M059J (cell line): ENCODE results near the gene FGFBP3. TPM values are rescaled to one million over a fixed set of nuclear protein-coding genes. Genes with fewer than 3 reads are reported as not detected.
A peak's percentile ranks its signal among the peaks of the same experiment; 100 is the strongest.
"Not testable (repeated sequence)": the region's sequence is repeated elsewhere in the genome, so short reads cannot be mapped to it uniquely, and the experiment has no call there.

Source experiments
- DNase-seq: peaks from one replicate; pipeline ENCODE4 v3.0.0-alpha.2; 2012; ENCODE audit warnings: low read depth
- total RNA-seq: library from RNA; depleted of rRNA; stranded (reverse); fragments of >200 nt; shearing (Covaris generic); gene quantifications from 2 replicates; pipeline ENCODE4 v1.2.3, GENCODE V29; 2014

FGFBP3 gene
- total RNA-seq, 1 experiment from 2014 or later: 0.94 TPM

DNA sequence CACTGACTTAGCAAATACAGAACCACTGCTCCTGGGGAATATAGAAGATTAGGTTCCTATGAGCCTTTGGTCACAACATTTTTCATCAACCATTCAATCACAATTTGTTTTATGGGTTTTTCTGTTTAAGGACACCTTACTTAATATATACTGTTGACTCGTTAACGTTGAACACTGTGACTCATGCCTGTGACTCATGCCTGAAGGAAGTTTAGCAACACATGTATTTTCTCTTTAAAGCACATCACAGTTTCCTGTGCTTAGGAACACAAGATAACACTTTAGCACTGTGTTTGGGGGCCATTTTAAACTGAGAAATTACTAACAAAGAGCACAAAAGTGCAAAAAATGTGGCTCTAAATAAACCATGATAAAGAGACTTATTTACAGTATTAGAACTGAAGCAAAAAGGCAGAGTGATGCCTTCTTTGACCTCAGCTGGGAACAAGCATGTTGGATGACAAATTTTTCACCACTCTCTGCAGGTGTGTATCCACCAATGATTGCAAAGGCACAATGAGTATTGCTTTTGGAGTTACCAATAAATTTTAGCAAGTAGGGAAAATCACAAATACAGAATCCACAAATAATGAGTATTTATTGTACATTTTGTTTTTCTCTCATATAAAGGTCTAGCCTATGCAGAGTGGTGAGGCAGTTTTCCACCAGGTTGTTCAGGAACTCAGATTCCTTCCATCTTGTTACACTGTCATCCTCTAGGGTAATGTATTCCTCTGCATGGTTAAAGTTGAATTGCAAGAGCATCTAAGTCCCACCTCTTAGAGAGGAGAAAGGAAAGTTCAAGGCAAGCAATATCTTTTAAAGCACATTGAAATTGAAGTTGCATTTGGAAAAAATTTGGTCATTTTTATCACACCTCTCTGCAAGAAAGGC, 7.3 kb downstream of the FGFBP3 start:
- peak; percentile 93 for DNase-seq

- no peak for DNase-seq
These were observed 11.9 kb downstream of the FGFBP3 start for GRCh38 chr10:91897421-91897820.

DNA sequence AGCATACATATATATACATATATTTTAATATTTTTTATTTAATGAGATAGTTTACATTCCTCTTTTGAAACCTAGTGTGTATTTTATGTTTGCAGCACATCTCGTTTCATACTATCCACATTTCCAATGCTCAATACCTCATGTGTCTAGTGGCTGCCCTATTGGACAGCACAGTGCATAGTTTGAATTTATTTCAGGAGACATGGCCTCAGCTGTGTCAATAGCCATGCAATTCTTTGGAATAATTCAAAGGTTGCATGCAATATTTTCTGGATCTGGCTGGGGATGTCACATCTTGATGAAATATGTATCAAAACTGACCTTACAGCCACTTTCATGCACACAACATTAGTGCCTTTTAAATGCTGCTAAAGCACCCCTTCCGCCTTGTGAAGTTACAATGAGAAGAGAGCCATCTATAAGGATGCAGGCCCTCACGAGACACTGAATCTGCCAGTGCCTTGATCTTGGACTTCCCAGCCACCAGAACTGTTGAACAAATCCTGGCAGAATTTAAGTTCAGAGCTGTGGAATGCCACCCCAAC, 13.0 kb downstream of the FGFBP3 start:
- DNase-seq: no peak

DNA sequence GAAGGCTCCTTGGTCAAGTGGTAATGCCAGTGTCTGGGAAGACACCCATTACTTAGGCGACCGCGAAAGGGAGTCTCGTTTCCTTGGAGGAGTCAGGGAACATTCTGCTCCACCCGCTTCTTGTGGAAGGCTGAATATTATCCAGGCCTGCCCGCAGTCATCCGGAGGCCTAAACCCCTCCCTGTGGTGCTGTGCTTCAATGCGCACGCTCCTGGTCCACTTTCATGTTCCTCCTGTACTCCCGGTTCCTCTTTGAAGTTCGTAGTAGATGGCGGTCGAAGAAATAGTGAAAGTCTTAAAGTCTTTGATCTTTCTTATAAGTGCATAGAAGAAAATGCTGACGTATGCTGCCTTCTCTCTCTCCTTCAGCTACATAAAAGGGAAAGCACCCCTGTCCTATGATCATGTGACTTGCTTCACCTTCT, 15.0 kb downstream of the FGFBP3 start:
- DNase-seq: not testable (repeated sequence)

GRCh38 chr10:91893051-91893450, 16.2 kb downstream of the FGFBP3 start:
- no peak for DNase-seq

DNA sequence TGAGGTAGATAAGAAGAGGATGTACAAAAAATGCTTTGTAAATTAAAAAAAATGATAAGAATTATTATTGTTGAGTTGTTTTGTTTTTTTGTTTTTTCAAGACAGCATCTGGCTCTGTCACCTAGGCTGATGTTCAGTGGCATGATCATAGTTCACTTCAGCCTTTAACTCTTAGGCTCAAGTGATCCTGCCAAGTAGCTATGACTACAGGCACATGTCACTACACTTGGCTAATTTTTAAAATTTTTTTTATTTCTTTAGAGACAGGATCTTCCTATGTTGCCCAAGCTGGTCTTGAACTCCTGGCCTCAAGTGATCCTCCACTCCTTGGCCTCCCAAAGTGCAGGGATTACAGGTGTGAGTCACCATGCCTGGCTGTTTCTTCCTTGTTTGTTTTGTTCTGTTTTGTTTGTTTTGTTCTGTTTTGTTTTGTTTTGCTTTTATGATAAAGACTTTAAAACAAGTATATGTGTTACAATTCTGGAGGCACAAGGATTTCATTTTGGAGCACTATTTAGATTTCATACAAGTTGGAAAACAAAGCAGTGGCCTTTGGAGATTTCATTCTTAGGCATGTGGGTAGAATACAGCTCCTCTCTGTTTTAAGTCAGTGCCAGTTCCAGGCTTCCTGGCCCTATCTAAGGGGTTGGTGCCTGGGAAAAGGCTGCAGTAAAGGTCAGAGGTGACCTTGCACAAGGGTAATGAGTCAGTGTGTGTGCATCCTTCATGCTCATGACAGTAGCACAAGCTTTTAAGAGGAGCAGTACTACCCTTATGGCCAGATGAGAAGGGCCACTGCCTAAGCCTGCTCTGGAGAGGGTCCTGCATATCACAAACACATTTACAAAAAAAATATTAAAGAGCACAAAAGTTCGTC, 17.9 kb downstream of the FGFBP3 start:
- peak; percentile 82 for DNase-seq

DNA sequence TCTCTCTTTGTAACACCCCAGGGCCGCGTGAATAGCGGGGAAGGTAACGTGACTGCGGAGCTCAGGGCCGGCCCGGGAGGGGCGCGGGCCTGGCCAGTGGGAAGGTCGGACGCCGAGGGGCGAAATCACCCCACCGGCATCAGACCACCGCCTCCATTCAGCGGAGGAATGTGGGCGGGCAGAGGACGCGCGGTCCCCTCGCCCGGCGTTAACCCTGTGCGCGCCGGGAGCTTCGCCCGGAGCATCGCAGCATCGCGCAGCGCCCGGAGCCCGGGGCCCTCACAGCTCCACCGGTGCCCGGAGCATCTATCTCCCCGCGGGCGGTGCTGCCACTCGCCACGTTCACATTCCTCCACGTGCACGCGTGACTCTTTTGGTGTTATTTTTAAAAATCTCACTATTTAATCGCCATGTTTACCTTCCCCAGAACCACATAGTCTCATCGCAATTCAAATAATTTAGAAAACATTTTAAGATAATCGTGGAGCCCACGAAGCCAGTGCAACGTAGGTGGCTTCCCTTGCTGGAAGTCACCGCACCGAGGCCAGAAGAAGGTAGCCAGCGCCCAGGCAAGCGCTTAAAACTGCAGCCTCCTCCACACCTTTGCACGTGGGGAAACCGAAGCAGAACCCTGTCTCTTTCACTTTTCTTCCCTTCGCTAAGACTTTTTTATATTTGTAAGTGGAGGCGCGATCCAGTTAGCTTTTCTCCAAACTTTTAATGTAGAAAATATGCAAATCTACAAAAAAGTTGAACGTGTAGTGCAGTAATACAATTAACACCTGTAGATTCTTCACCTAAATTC, 21.8 kb downstream of the FGFBP3 start:
- peak; percentile 15 for DNase-seq

DNA sequence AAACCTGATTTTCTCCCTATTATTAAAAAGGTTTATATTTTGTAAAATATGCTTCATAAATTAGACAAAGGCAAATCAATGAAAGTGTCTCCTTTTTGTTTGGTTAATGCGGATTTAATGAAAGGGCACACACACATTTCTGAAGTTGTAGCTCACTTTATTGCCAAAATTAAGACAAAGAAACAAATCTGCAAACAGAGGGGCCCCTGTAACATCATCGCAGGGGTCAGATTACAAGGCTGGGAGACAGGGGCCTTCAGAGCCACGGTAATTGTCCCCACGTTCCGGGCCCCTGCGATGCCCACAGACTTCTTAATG, 22.4 kb downstream of the FGFBP3 start:
- no peak for DNase-seq

DNA sequence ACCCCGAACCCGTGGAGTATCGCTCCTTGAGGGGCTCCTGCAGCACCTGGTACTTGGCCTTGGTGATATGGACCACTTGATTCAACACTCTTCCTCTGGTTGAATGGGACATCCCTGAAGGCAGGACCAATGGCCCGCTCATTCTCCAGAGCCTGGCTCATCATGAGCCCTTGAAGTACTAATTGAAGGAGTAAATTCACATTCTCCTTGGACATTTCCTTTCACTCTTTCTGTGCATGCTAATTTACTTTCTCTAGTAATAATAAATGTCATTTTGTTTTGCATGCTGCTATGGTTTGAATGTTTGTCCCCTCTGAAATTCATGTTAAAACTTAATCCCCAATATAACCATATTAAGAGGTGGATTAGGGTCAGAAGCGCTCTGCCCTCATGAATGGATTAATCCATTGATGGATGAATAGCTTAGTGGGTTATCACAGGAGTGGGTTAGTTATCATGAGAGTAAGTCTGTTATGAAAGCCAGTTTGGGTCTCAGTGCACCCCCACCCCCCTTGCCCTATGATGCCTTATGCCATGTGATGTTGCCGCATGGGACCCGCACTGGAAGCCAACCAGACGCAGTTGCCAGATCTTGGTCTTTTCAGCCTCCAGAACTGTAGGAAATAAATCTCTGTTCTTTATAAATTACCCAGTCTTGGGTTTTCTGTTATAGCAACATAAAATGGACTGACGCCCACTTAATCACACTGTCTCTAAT, 23.8 kb downstream of the FGFBP3 start:
- no peak for DNase-seq

DNA sequence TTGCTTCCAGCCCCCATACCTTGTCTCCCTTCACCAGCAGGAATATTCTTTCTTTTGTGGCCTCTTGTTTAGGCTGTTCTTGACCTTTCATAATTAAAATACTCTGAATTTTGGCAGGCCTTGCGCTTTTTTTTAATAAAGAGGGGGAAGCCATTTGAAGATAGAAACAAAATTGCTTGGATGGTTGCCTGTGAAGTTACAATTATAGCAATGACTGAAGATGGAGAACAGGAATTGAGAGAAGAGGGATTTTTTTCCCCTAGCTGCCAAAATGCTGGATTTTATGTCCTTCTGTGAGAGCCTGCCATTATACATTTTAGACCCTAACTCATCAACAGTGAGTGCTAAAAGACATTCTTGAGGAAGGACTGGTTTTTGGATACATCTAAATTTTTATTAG, 24.8 kb downstream of the FGFBP3 start:
- no peak for DNase-seq

GRCh38 chr10:91883549-91884444, 25.5 kb downstream of the FGFBP3 start:
- peak; percentile 12 for DNase-seq

GRCh38 chr10:91880310-91880709, 29.0 kb downstream of the FGFBP3 start:
- DNase-seq: no peak

DNA sequence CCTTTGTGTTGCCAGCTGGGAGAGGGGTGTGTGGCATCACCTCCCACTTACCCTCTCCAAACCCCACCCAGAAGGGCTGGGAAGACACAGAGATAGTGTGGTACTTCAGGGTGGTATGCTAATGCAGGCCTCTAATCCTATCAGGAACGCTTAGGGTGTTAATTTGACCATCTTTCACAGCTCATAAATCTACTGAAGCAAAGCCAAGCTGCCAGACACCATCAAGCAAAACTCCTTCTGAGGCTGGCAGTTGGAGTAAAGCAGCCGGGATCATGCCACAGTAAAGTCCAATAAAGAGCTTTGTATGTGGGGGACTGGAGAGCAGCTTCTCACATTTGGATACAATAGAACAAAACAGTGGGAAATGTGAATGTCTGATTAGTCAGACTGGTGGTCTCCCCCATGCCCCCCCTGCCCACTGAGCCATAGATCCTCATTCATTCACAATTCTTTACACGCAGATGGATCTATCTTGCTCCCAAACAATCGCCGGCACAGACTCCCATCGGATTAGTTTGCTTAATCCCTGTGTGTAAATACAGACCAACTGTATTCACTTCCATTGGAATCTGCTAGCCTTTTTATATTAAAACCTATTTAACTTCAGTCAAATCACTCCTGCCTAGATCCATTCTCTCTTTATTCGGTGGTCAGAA, 29.6 kb downstream of the FGFBP3 start:
- DNase-seq: no peak

GRCh38 chr10:91875779-91876178, 33.5 kb downstream of the FGFBP3 start:
- DNase-seq: no peak

- DNase-seq: no peak
These were observed 34.1 kb downstream of the FGFBP3 start for GRCh38 chr10:91875156-91875555.

- DNase-seq: no peak
These were observed 43.7 kb downstream of the FGFBP3 start for GRCh38 chr10:91865562-91866081.

GRCh38 chr10:91864744-91865143, 44.5 kb downstream of the FGFBP3 start:
- no peak for DNase-seq

DNA sequence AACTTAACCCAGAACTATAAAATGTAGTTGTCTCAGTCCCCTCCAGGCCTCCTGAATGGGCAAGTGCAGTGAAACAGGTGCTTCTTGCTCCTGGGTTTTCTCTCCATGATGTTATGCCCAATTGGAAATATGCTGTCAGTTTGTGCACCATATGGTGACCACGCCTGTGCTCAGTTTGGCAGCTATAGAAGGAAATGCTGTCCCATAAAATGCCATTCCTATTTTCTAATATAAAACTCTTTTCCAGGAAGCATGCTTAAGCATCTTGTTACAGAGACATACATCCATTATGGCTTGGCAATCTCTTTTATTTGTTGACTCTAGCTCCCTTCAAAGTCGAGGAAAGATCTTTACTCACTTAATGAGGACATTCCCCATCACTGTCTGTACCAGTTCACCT, 45.2 kb downstream of the FGFBP3 start:
- no peak for DNase-seq

DNA sequence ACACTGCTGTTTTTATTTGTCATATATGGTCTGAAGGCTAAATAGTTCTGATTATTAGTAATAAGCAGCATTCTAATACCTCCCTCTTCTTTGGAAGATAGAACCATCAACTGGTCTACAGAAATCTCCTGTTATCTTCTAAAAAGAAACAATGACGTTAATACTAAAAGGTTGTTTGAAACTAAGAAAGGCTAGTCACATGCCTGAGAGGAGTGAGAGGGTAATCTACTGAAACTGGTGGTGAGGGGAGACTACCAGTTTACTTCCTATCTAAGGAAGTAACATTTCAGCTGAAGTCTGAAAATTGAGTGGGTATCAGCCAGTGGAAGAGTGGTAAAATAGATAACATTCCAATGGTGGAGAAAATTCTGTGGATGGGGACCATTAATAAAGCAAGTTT, 48.4 kb downstream of the FGFBP3 start:
- no peak for DNase-seq
